Prostate gland (tissue), 2 donors: ENCODE measurements around the gene CYP2D6.

ENCODE experiments used
- POLR2A ChIP-seq: fragments of 450-650 bp; IDR thresholded peaks from one replicate; pipeline ENCODE4 v1.6.1; 2016; ENCODE audit warnings: antibody characterized with exemption, mild to moderate bottlenecking
- POLR2AphosphoS5 ChIP-seq: sonication (generic); formaldehyde crosslinking; IDR thresholded peaks from one replicate; pipeline ENCODE4 v1.6.1; 2017; ENCODE audit warnings: antibody characterized with exemption
- TF ChIP-seq, protein P1 (sequence below), 4 experiments: fragments of 200-600 bp in 2 of 4; fragments of 450-650 bp in 2 of 4; sonication (generic) in 2 of 4; IDR thresholded peaks; 1 replicate in 3 of 4; 2 replicates in 1 of 4; pipeline ENCODE4 v1.5.1; 2016 to 2019; ENCODE audit warnings: antibody characterized with exemption in 4 of 4, mild to moderate bottlenecking in 2 of 4, moderate library complexity in 2 of 4

DNA sequence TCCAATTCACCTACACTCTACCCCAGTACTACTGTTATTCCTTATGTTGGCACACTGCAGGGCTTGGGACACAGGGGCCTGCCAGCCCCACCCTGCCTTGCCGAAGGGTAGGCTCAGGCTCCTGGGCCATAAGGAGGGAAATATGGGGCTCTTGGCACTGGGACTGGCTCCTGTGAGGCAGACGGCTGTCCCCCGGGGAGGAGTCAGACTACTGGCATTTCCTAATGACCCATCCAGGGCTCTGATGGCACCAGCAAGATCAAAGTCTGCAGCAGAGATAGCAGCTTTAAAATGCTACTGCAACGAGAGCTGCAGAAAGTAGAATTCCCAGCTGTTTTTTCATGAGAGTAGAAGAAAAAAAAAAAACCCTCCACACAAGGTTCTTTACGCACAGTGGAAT lies 42.2 kb upstream of the CYP2D6 start:
- TF ChIP-seq POLR2A (no peak), POLR2AphosphoS5 (no peak)
- TF ChIP-seq, protein P1, sequence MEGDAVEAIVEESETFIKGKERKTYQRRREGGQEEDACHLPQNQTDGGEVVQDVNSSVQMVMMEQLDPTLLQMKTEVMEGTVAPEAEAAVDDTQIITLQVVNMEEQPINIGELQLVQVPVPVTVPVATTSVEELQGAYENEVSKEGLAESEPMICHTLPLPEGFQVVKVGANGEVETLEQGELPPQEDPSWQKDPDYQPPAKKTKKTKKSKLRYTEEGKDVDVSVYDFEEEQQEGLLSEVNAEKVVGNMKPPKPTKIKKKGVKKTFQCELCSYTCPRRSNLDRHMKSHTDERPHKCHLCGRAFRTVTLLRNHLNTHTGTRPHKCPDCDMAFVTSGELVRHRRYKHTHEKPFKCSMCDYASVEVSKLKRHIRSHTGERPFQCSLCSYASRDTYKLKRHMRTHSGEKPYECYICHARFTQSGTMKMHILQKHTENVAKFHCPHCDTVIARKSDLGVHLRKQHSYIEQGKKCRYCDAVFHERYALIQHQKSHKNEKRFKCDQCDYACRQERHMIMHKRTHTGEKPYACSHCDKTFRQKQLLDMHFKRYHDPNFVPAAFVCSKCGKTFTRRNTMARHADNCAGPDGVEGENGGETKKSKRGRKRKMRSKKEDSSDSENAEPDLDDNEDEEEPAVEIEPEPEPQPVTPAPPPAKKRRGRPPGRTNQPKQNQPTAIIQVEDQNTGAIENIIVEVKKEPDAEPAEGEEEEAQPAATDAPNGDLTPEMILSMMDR (IDR thresholded peaks at IDR 0.05), result no peak
